Naive thymus-derived CD4-positive, alpha-beta T cell (primary cell): ENCODE data around the gene REM2. TPM values are rescaled to one million over a fixed set of nuclear protein-coding genes. Genes with fewer than 3 reads are reported as not detected.

Source experiments
- ATAC-seq: fragments of 150-1000 bp; cut with Tn5 transposase; 2 replicates; pipeline ENCODE4 v1.10.0; 2021; ENCODE audit warnings: mild to moderate bottlenecking, moderate library complexity
- CTCF ChIA-PET: fragments of 350-600 bp; sonication (Branson Sonifier 250); formaldehyde crosslinking; loops from one replicate; lab custom pipeline; 2021; ENCODE audit warnings: antibody characterized with exemption; lab: Charles Lee
- POLR2A ChIA-PET: fragments of 350-600 bp; sonication (Branson Sonifier 250); formaldehyde crosslinking; loops from one replicate; lab custom pipeline; 2021; ENCODE audit warnings: antibody characterized with exemption, inconsistent platforms; lab: Charles Lee
- DNase-seq, 9 donors: peaks; one replicate each; pipeline versions ENCODE4 v3.0.0 to v3.0.0-alpha.2; 2020 to 2022; ENCODE audit warnings: mixed read lengths in 1 of 9
- H3K27ac ChIP-seq: one replicate; pipeline ENCODE4 v1.7.0; 2013; ENCODE audit warnings: mild to moderate bottlenecking, low read depth, low read length, moderate library complexity
- H3K27me3 ChIP-seq, 2 donors: one replicate each; pipeline ENCODE4 v1.7.0; 2013; ENCODE audit warnings: low read length in 2 of 2, mild to moderate bottlenecking in 2 of 2, moderate library complexity in 2 of 2; ENCODE audit not compliant: control insufficient read depth in 2 of 2, insufficient read depth in 2 of 2
- H3K36me3 ChIP-seq, 3 experiments: 1 replicate in 2 of 3; 2 replicates in 1 of 3; pipeline ENCODE4 v1.7.0; 2013; ENCODE audit warnings: low read length in 3 of 3, mild to moderate bottlenecking in 3 of 3, moderate library complexity in 1 of 3; ENCODE audit not compliant: insufficient read depth in 3 of 3, control insufficient read depth in 2 of 3
- H3K4me1 ChIP-seq, 2 donors: one replicate each; pipeline ENCODE4 v1.7.0; 2013; ENCODE audit warnings: low read length in 2 of 2, mild to moderate bottlenecking in 2 of 2, moderate library complexity in 1 of 2; ENCODE audit not compliant: control insufficient read depth in 2 of 2, insufficient read depth in 2 of 2
- H3K4me3 ChIP-seq: 2 replicates; pipeline ENCODE4 v1.7.0; 2013; ENCODE audit warnings: mild to moderate bottlenecking, low read length
- H3K9me3 ChIP-seq, 3 experiments: 1 replicate in 2 of 3; 2 replicates in 1 of 3; pipeline ENCODE4 v1.7.0; 2013; ENCODE audit warnings: low read length in 3 of 3; ENCODE audit not compliant: control insufficient read depth in 2 of 3
- H3K27ac Mint-ChIP-seq, 9 donors: one replicate each; pipeline ENCODE4 v1.8.0; 2020 to 2022; ENCODE audit warnings: mixed read lengths in 9 of 9, mild to moderate bottlenecking in 8 of 9, moderate library complexity in 5 of 9, inconsistent platforms in 2 of 9
- H3K27me3 Mint-ChIP-seq, 5 donors: one replicate each; pipeline ENCODE4 v1.8.0; 2021 to 2022; ENCODE audit warnings: mixed read lengths in 5 of 5, mild to moderate bottlenecking in 1 of 5
- H3K36me3 Mint-ChIP-seq, 5 donors: one replicate each; pipeline ENCODE4 v1.8.0; 2020 to 2022; ENCODE audit warnings: mixed read lengths in 5 of 5, mild to moderate bottlenecking in 3 of 5, inconsistent platforms in 1 of 5
- H3K4me1 Mint-ChIP-seq, 7 donors: one replicate each; pipeline ENCODE4 v1.8.0; 2020 to 2022; ENCODE audit warnings: mixed read lengths in 7 of 7, mild to moderate bottlenecking in 3 of 7, inconsistent platforms in 1 of 7
- H3K4me3 Mint-ChIP-seq, 10 donors: one replicate each; pipeline ENCODE4 v1.8.0; 2020 to 2022; ENCODE audit warnings: mild to moderate bottlenecking in 10 of 10, mixed read lengths in 10 of 10, moderate library complexity in 6 of 10, inconsistent platforms in 2 of 10
- H3K9me3 Mint-ChIP-seq, 11 donors: one replicate each; pipeline ENCODE4 v1.8.0; 2020 to 2022; ENCODE audit warnings: mixed read lengths in 11 of 11, mild to moderate bottlenecking in 4 of 11, inconsistent platforms in 1 of 11, moderate library complexity in 1 of 11
- intact Hi-C, 2 donors: fragments of 100-400 bp; cut with micrococcal nuclease; formaldehyde crosslinking; loops; one replicate each; pipeline ENCODE4 v1.15.1; 2023
- polyA plus RNA-seq, 2 donors: library from polyadenylated mRNA; unstranded; fragments of 300-500 nt; fragmentation: Illumina TruSeq; gene quantifications; one replicate each; pipeline ENCODE4 v1.2.3, GENCODE V29; 2021
- total RNA-seq, 6 experiments: library from RNA in 5 of 6; stranded (reverse) in 5 of 6; gene quantifications; 1 replicate in 5 of 6; 2 replicates in 1 of 6; pipeline ENCODE4 v1.2.3 and lab custom pipeline; 2021 to 2026

REM2 gene
- total and polyA plus RNA-seq, 7 experiments from 2014 or later = 0.58 to 8.6 (median 3.9) TPM

GRCh38 chr14:22928237-22929103 lies 45.4 kb downstream of the REM2 start:
- CTCF ChIA-PET = interaction anchor here (0.6 to 1.8 kb wide), 10 partner anchors 8 to 358 kb away, joined by 3 to 9 read pairs (median 5); partner anchors contain the start of genes HAUS4 and RBM23
- intact Hi-C loops = loop anchor here (1.0 to 10.0 kb wide), 17 partner anchors 9 to 1474 kb away; partner anchors contain the start of genes ACIN1 (in 2 of the 2), C14orf119 (in 2 of the 2), HAUS4 (in 2 of the 2) and MRPL52 (in 2 of the 2)

GRCh38 chr14:22929104-22929960 lies 46.3 kb downstream of the REM2 start, which contains the start of gene PRMT5:
TSS of gene PRMT5 (minus strand) at chr14:22929376. CDS start at chr14:22929361, 15 bp downstream.
- DNase-seq = peak; percentile 81 to 100 (median 99)
- Histone ChIP-seq H3K27me3 (no peaks in the 10 kb centered on the region), H3K27ac (peak within 1 kb of the TSS; percentile 91), H3K4me1 (peaks cover 9 to 17% of the 10 kb centered on the region in 2 donors), H3K36me3 (peaks cover 0 to 18% (median 5%) of the 10 kb centered on the region in 3 experiments), H3K4me3 (peak within 1 kb of the TSS; percentile 91), H3K9me3 (no peaks in the 10 kb centered on the region)
- H3K27me3 Mint-ChIP-seq = no peaks in the 10 kb centered on the region
- no peaks in the 10 kb centered on the region for H3K9me3 Mint-ChIP-seq
- H3K4me3 Mint-ChIP-seq = no peak within 1 kb of the TSS
- CTCF ChIA-PET = interaction anchor here (0.6 to 2.3 kb wide), 22 partner anchors 9 to 1709 kb away, joined by 3 to 19 read pairs (median 4); partner anchors contain the start of genes AJUBA, HAUS4 and RBM23
- peaks cover 5 to 36% (median 20%) of the 10 kb centered on the region in 7 donors for H3K4me1 Mint-ChIP-seq
- peaks cover 0 to 18% (median 6%) of the 10 kb centered on the region in 5 donors for H3K36me3 Mint-ChIP-seq
- H3K27ac Mint-ChIP-seq = no peak within 1 kb of the TSS
- peak; percentile 97 for ATAC-seq
- intact Hi-C loops = loop anchor here (1.0 to 10.0 kb wide), 17 partner anchors 10 to 1475 kb away; partner anchors contain the start of genes ACIN1 (in 2 of the 2), C14orf119 (in 2 of the 2), HAUS4 (in 2 of the 2) and MRPL52 (in 2 of the 2)
- POLR2A ChIA-PET = interaction anchor here (0.7 to 4.8 kb wide), 23 partner anchors 9 to 373 kb away, joined by 3 to 74 read pairs (median 3); partner anchors contain the start of genes ACIN1, C14orf119, HAUS4 and HOMEZ

More at GRCh38 chr14:22928237-22929103, 45.4 kb downstream of the REM2 start:
- peak overlapping the region; percentile 91 for H3K4me3 ChIP-seq
- peak overlapping the region; percentile 91 for H3K27ac ChIP-seq
- no peak overlapping the region for H3K27ac Mint-ChIP-seq
- DNase-seq (peak in 1 of 9 donors; percentile 7), ATAC-seq (no peak)
- no peaks in the 10 kb centered on the region for H3K27me3 Mint-ChIP-seq
- peaks cover 9 to 17% of the 10 kb centered on the region in 2 donors for H3K4me1 ChIP-seq
- POLR2A ChIA-PET = interaction anchor here (0.8 to 4.8 kb wide), 17 partner anchors 10 to 374 kb away, joined by 3 to 74 read pairs (median 4); partner anchors contain the start of genes ACIN1, C14orf119, HAUS4 and LRP10
- no peaks in the 10 kb centered on the region for H3K27me3 ChIP-seq
- peaks cover 0 to 26% (median 6%) of the 10 kb centered on the region in 5 donors for H3K36me3 Mint-ChIP-seq
- peaks cover 0 to 26% (median 12%) of the 10 kb centered on the region in 3 experiments for H3K36me3 ChIP-seq
- no peaks in the 10 kb centered on the region for H3K9me3 ChIP-seq
- H3K4me3 Mint-ChIP-seq = no peak overlapping the region
- H3K4me1 Mint-ChIP-seq = peaks cover 5 to 36% (median 20%) of the 10 kb centered on the region in 7 donors
- no peaks in the 10 kb centered on the region for H3K9me3 Mint-ChIP-seq

DNA sequence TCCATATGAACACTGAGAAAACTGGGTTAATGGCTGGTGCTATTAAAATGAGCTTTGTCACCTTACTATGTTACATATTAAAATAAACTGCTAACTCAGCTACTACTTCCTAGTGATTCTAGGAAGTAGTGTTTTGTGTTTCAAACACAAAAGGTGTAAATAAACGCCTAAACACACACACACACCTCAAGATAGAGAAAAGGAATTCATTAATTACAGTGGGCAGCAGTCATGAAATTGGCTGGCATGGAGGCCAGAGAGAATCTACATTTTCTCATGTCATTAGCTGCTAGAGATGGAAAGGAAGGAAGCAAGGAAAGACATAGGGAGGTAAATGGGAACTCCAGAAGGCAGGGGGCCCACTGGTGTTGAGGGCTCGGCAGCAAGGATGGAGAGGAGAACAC lies 46.9 kb downstream of the REM2 start:
- ChIA-PET CTCF (interaction anchor here (0.6 to 2.3 kb wide), 22 partner anchors 8 to 1710 kb away, joined by 3 to 19 read pairs (median 4); partner anchors contain the start of genes AJUBA, HAUS4 and RBM23), POLR2A (interaction anchor here (0.7 to 4.8 kb wide), 20 partner anchors 8 to 374 kb away, joined by 3 to 74 read pairs (median 3); partner anchors contain the start of genes ACIN1, C14orf119, HAUS4 and HOMEZ)
- ATAC-seq (peak; percentile 17), DNase-seq (no peak)
- no peaks in the 10 kb centered on the region for H3K27me3 ChIP-seq
- peaks cover 5 to 36% (median 20%) of the 10 kb centered on the region in 7 donors for H3K4me1 Mint-ChIP-seq
- intact Hi-C loops = loop anchor here (1.0 to 10.0 kb wide), 19 partner anchors 11 to 1475 kb away; partner anchors contain the start of genes ACIN1 (in 2 of the 2), C14orf119 (in 2 of the 2), HAUS4 (in 2 of the 2) and MRPL52 (in 2 of the 2)
- H3K4me3 ChIP-seq = peak overlapping the region; percentile 91
- peaks cover 0 to 11% (median 0%) of the 10 kb centered on the region in 5 donors for H3K36me3 Mint-ChIP-seq
- peak overlapping the region; percentile 69 for H3K27ac ChIP-seq
- H3K4me1 ChIP-seq = peaks cover 9 to 17% of the 10 kb centered on the region in 2 donors
- no peaks in the 10 kb centered on the region for H3K9me3 ChIP-seq
- H3K27ac Mint-ChIP-seq = no peak overlapping the region
- H3K36me3 ChIP-seq = peaks cover 0 to 12% (median 0%) of the 10 kb centered on the region in 3 experiments
- H3K4me3 Mint-ChIP-seq = no peak overlapping the region
- no peaks in the 10 kb centered on the region for H3K27me3 Mint-ChIP-seq
- no peaks in the 10 kb centered on the region for H3K9me3 Mint-ChIP-seq

DNA sequence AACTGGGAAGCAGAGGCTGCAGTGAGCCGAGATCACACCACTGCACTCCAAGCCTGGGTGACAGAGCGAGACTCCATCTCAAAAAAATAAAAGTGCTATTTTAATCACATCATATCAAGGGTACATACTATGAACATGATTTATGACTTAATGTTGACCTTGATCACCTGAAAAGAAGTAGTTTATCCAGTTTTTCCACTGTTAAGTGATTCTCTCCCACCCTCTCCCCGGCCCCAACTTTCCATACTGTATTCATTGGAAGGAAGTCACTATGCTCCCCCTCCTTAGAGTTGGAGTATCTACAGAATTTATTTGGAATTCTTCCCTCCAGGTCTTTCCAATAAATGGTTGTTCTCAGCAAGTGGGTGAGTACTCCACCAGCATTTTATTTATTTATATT lies 49.1 kb downstream of the REM2 start:
- Histone ChIP-seq H3K4me1 (peaks cover 9 to 17% of the 10 kb centered on the region in 2 donors), H3K27ac (no peak overlapping the region), H3K4me3 (no peak overlapping the region), H3K9me3 (no peaks in the 10 kb centered on the region), H3K36me3 (peaks cover 0 to 4% (median 0%) of the 10 kb centered on the region in 3 experiments), H3K27me3 (no peaks in the 10 kb centered on the region)
- Mint-ChIP-seq H3K27ac (peak overlapping the region in 4 of 9 donors; percentile 48 to 83 (median 76)), H3K36me3 (peaks cover 0 to 6% (median 0%) of the 10 kb centered on the region in 5 donors), H3K4me3 (peak overlapping the region in 1 of 10 donors; percentile 1), H3K9me3 (no peaks in the 10 kb centered on the region), H3K4me1 (peaks cover 5 to 23% (median 11%) of the 10 kb centered on the region in 7 donors), H3K27me3 (no peaks in the 10 kb centered on the region)
- intact Hi-C loops = no loop called here
- ChIA-PET POLR2A (interaction anchor here (0.6 to 1.4 kb wide), 2 partner anchors 62 to 1648 kb away, joined by 3 to 4 read pairs; no protein-coding TSS in a partner anchor), CTCF (interaction anchor here (1.0 to 1.6 kb wide), 2 partner anchors 13 to 50 kb away, joined by 3 read pairs; partner anchors contain the start of gene AJUBA)
- DNase-seq (no peak), ATAC-seq (no peak)

DNA sequence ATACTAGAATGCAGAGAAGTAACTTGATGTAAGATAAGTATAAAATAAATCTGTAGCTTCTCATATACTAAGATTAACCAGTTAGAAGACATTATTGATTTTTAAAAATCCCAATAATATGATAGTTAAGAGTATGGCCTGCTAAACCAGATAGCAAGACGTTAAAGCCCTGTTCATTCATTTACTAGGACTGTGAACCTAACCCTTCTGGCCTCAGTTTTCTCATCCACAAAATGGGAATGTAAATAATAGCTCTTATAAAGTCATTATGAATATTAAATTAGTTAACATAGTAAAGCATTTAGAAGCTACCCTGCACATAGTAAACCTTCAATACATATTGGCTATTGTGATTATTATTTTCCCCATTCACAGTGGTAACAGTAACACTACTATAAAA lies 52.1 kb downstream of the REM2 start:
- Histone ChIP-seq H3K36me3 (no peaks in the 10 kb centered on the region), H3K27ac (no peak overlapping the region), H3K27me3 (no peaks in the 10 kb centered on the region), H3K4me1 (peaks cover 0 to 4% of the 10 kb centered on the region in 2 donors), H3K9me3 (no peaks in the 10 kb centered on the region), H3K4me3 (no peak overlapping the region)
- H3K36me3 Mint-ChIP-seq = peaks cover 0 to 8% (median 0%) of the 10 kb centered on the region in 5 donors
- no peaks in the 10 kb centered on the region for H3K27me3 Mint-ChIP-seq
- ATAC-seq (no peak), DNase-seq (no peak)
- peaks cover 0 to 10% (median 4%) of the 10 kb centered on the region in 7 donors for H3K4me1 Mint-ChIP-seq
- intact Hi-C loops = no loop called here
- POLR2A ChIA-PET = interaction anchor here (0.7 kb wide), 1 partner anchor 64 kb away, joined by 3 read pairs; no protein-coding TSS in a partner anchor
- H3K9me3 Mint-ChIP-seq = no peaks in the 10 kb centered on the region
- no peak overlapping the region for H3K4me3 Mint-ChIP-seq
- CTCF ChIA-PET = interaction anchor here (0.7 to 0.9 kb wide), 2 partner anchors 46 to 47 kb away, joined by 3 to 4 read pairs; partner anchors contain the start of gene AJUBA
- H3K27ac Mint-ChIP-seq = no peak overlapping the region
